ENCODE measurements around the gene TOP1. TPM values are rescaled to one million over a fixed set of nuclear protein-coding genes. Genes with fewer than 3 reads are reported as not detected.

The TOP1 gene
- total RNA-seq, 1 experiment from 2014 or later = 125 TPM

DNA sequence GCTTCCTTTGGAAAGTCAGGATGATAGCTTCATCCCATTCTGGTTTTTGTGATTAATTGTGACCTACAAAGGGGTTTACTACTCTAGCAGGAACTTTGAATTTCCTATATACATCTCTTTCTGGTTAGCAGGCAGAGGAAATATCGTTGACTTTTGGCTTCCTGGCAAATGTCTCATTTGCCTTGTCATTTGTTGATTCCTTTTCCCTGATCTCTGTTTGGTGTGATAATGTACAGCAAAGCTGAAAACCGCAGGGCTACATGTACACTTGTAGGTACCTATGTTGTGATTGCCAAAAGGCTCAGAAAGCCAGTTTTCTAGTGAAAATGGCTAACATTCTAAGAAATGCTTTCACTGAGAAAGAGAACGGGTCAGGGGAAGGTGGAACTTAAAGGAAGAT is 44.3 kb downstream of the TOP1 start:
- H3K27ac ChIP-seq (ENCODE audit: low read depth, low read length, poor library complexity, severe bottlenecking) = no peak overlapping the region
- no peak for DNase-seq (ENCODE audit: low spot score)
- ChIA-PET POLR2A (ENCODE audit: low non-redundant PET) (no interaction called here), CTCF (interaction anchor here (1.5 kb wide), 1 partner anchor 82 kb away, joined by 4 read pairs; no protein-coding TSS in a partner anchor)
- TF ChIP-seq, protein P1, sequence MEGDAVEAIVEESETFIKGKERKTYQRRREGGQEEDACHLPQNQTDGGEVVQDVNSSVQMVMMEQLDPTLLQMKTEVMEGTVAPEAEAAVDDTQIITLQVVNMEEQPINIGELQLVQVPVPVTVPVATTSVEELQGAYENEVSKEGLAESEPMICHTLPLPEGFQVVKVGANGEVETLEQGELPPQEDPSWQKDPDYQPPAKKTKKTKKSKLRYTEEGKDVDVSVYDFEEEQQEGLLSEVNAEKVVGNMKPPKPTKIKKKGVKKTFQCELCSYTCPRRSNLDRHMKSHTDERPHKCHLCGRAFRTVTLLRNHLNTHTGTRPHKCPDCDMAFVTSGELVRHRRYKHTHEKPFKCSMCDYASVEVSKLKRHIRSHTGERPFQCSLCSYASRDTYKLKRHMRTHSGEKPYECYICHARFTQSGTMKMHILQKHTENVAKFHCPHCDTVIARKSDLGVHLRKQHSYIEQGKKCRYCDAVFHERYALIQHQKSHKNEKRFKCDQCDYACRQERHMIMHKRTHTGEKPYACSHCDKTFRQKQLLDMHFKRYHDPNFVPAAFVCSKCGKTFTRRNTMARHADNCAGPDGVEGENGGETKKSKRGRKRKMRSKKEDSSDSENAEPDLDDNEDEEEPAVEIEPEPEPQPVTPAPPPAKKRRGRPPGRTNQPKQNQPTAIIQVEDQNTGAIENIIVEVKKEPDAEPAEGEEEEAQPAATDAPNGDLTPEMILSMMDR (conservative IDR thresholded peaks at IDR 0.05; ENCODE audit: low read depth, low read length) = no peak
- no peak for TF ChIP-seq EZH2 (IDR thresholded peaks at IDR 0.05; ENCODE audit: borderline replicate concordance, low read depth, low read length, poor library complexity, severe bottlenecking)
- no peaks in the 10 kb centered on the region for H3K9me3 ChIP-seq (ENCODE audit: low read depth, low read length, poor library complexity, severe bottlenecking)
- no TSS peak for BruUV-seq (replicated peaks)
- H3K4me3 ChIP-seq (ENCODE audit: low read depth, low read length, poor library complexity, severe bottlenecking) = no peak overlapping the region
- peaks cover 24% of the 10 kb centered on the region for H3K36me3 ChIP-seq (ENCODE audit: insufficient read depth, low read length, poor library complexity, severe bottlenecking)
- peaks cover 34% of the 10 kb centered on the region for H3K4me1 ChIP-seq (ENCODE audit: insufficient read depth, low read length, poor library complexity, severe bottlenecking)
- intact Hi-C loops (cut with micrococcal nuclease; ENCODE audit: unreplicated experiment) = loop anchor here (10.0 kb wide), 1 partner anchor 62 kb away; the partner anchor contains the start of gene PLCG1
- H3K27me3 ChIP-seq (replicated peaks; ENCODE audit: insufficient read depth, low read depth, low read length, poor library complexity) = no peaks in the 10 kb centered on the region

DNA sequence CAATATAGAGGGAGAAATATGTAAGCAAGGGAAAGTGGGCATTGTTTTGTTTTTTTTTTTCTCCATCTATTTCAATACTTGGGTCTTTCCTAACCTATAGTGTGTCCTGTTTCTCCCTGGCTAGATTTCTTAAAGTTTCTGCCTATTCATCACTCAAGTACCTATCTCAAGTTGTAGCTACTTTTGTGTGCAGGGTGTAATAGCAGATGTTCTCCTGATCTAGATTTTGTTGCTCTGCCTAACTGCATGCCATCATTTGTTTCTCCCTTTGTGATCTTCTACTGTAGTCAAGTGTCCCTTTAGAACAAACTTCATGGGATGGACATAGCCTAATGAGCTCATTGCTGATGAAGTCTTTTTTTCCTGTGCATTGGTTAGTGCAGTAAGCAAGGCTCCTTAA is 45.8 kb downstream of the TOP1 start:
- ChIA-PET POLR2A (ENCODE audit: low non-redundant PET) (no interaction called here), CTCF (no interaction called here)
- Histone ChIP-seq H3K9me3 (ENCODE audit: low read depth, low read length, poor library complexity, severe bottlenecking) (no peaks in the 10 kb centered on the region), H3K27ac (ENCODE audit: low read depth, low read length, poor library complexity, severe bottlenecking) (no peak overlapping the region), H3K27me3 (replicated peaks; ENCODE audit: insufficient read depth, low read depth, low read length, poor library complexity) (no peaks in the 10 kb centered on the region), H3K36me3 (ENCODE audit: insufficient read depth, low read length, poor library complexity, severe bottlenecking) (peaks cover 25% of the 10 kb centered on the region), H3K4me1 (ENCODE audit: insufficient read depth, low read length, poor library complexity, severe bottlenecking) (peaks cover 38% of the 10 kb centered on the region), H3K4me3 (ENCODE audit: low read depth, low read length, poor library complexity, severe bottlenecking) (no peak overlapping the region)
- TF ChIP-seq, protein P1 (conservative IDR thresholded peaks at IDR 0.05; ENCODE audit: low read depth, low read length) = no peak
- no peak for TF ChIP-seq EZH2 (IDR thresholded peaks at IDR 0.05; ENCODE audit: borderline replicate concordance, low read depth, low read length, poor library complexity, severe bottlenecking)
- intact Hi-C loops (cut with micrococcal nuclease; ENCODE audit: unreplicated experiment) = loop anchor here (10.0 kb wide), 1 partner anchor 60 kb away; the partner anchor contains the start of gene PLCG1
- no peak for DNase-seq (ENCODE audit: low spot score)
- no TSS peak for BruUV-seq (replicated peaks)

- intact Hi-C loops (cut with micrococcal nuclease; ENCODE audit: unreplicated experiment) = loop anchor here (5.0 to 10.0 kb wide), 2 partner anchors 58 to 109 kb away; partner anchors contain the start of gene PLCG1
Measured at GRCh38 chr20:41076776-41077175, 48.2 kb downstream of the TOP1 start.

More at GRCh38 chr20:41076776-41077175, 48.2 kb downstream of the TOP1 start:
- ChIA-PET POLR2A (ENCODE audit: low non-redundant PET) (no interaction called here), CTCF (interaction anchor here (1.0 kb wide), 1 partner anchor 86 kb away, joined by 4 read pairs; no protein-coding TSS in a partner anchor)
- BruUV-seq (replicated peaks) = no TSS peak
- no peak for DNase-seq (ENCODE audit: low spot score)
- Histone ChIP-seq H3K9me3 (ENCODE audit: low read depth, low read length, poor library complexity, severe bottlenecking) (no peaks in the 10 kb centered on the region), H3K4me3 (ENCODE audit: low read depth, low read length, poor library complexity, severe bottlenecking) (no peak overlapping the region), H3K27ac (ENCODE audit: low read depth, low read length, poor library complexity, severe bottlenecking) (no peak overlapping the region), H3K36me3 (ENCODE audit: insufficient read depth, low read length, poor library complexity, severe bottlenecking) (peaks cover 46% of the 10 kb centered on the region), H3K27me3 (replicated peaks; ENCODE audit: insufficient read depth, low read depth, low read length, poor library complexity) (no peaks in the 10 kb centered on the region), H3K4me1 (ENCODE audit: insufficient read depth, low read length, poor library complexity, severe bottlenecking) (peaks cover 38% of the 10 kb centered on the region)
- no peak for TF ChIP-seq EZH2 (IDR thresholded peaks at IDR 0.05; ENCODE audit: borderline replicate concordance, low read depth, low read length, poor library complexity, severe bottlenecking)
- TF ChIP-seq, protein P1 (conservative IDR thresholded peaks at IDR 0.05; ENCODE audit: low read depth, low read length) = no peak
